Stimulated activated CD4-positive, alpha-beta T cell treated with anti-CD3 and anti-CD28 coated beads, TNF-alpha, amount 100 ng/mL, for 48 hours (primary cell): ENCODE measurements around the gene LAYN.

ENCODE experiments used
- DNase-seq, 3 donors: peaks; one replicate each; pipeline ENCODE4 v3.0.0-alpha.2; 2020; ENCODE audit warnings: low read depth in 3 of 3

Gene LAYN

GRCh38 chr11:111562692-111563389 lies 22.3 kb downstream of the LAYN start:
- DNase-seq = no peak

GRCh38 chr11:111565114-111565720 lies 24.7 kb downstream of the LAYN start:
- DNase-seq = peak; percentile 34 to 55 (median 42)

DNA sequence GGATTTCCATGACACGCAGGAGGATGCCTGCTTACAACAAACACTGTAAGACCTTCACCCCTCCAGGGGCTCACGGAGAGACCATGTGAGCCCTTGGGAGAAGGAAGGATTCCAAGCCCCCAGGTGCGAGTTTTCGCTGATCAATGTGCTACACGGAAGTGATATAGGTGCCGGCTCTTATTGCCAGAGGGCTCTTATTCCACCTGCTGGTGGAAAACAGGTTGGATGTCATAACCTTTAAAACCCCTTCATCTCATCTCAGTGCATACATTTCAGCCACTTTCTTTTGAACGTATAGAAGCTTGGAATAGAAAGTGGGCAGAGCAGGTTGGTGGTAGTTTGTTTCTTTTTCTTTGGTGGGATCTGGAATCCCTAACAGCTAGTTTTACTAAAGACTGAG lies 25.8 kb downstream of the LAYN start:
- DNase-seq = no peak

- DNase-seq = no peak
Measured at GRCh38 chr11:111569476-111569875, 29.0 kb downstream of the LAYN start.

DNA sequence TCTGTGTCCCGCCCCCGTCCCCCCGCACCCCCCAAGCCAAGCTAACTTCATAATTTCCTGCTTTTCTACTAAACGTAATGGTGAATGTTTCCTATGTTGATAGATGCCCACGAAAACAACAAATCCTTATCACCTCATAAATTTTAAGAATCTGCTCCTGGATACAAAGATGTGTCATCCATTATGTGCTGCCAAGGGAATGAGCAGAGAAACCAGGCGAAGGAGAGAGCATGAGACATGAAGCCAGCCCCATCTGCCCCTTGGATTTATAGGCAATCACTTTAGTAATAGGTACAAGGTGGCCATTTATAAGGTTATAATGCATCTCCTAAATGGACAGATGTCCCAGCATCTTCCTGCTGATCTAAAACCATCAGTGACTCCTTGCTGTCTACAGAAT lies 30.3 kb downstream of the LAYN start:
- DNase-seq = no peak

- no peak for DNase-seq
Measured at GRCh38 chr11:111571829-111572501, 31.4 kb downstream of the LAYN start.

- DNase-seq = no peak
Measured at GRCh38 chr11:111572581-111572980, 32.1 kb downstream of the LAYN start.

- no peak for DNase-seq
Measured at GRCh38 chr11:111573821-111574249, 33.3 kb downstream of the LAYN start.

DNA sequence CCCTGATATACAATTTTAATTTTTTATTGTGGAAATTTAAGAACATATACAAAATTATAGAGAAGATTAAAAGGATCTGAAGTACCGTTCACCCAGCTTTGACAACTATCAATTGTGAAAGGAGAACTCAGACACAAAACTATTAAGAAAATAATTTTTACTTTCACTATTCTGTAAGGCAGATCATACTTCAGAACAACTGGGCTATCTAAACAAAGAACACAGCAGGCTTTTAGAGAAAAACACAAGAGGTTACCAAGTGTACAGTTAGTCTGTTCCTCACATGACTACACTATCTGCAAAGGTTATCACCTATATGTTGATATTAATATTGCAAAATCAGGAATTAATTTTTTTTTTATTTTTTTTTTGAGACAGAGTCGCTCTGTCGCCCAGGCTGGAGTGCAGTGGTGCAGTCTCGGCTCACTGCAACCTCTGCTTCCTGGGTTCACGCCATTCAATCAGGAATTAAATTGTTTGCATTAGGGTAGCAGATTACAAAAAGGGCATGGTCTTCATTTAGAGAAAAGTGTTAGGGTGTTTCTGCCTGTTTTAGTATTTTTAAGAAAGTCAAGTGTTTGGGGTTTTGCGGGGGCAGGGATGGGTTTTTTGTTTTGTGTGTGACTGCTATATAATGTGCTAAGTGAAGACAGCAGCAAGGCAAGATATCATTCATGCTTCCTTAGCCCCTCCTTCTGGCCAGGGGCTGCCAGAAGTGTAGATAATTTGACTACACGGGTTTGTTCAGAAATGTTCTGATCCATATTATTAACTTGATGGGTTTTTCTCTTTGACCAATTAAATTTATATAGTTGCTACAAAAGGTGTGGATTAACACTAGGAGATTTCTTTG lies 34.1 kb downstream of the LAYN start:
- DNase-seq = no peak

GRCh38 chr11:111575740-111576139 lies 35.2 kb downstream of the LAYN start:
- DNase-seq = no peak

- no peak for DNase-seq
Measured at GRCh38 chr11:111577821-111578220, 37.3 kb downstream of the LAYN start.

GRCh38 chr11:111581341-111581740 lies 40.8 kb downstream of the LAYN start:
- no peak for DNase-seq

DNA sequence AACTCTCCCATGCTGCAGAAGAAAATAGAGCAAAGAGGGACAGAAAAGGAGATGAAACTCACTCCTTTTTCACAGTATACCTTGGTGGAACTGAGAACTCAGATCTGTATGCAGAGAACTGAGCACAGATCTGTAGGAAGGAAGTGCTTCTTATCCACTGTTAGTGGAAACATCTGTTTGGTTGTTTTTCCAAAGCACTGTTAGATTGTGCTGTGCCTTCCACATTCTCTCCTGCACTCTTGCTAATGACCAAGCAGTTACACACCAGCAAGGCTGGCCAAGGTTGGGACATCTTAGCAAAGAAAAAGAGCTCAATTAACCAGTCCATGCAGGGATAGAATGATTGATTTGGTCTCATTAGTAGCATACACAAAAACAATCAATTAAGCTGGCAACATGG lies 41.6 kb downstream of the LAYN start:
- DNase-seq = no peak

- DNase-seq = no peak
Measured at GRCh38 chr11:111582881-111583280, 42.4 kb downstream of the LAYN start.

GRCh38 chr11:111585371-111585770 lies 44.9 kb downstream of the LAYN start:
- DNase-seq = no peak

DNA sequence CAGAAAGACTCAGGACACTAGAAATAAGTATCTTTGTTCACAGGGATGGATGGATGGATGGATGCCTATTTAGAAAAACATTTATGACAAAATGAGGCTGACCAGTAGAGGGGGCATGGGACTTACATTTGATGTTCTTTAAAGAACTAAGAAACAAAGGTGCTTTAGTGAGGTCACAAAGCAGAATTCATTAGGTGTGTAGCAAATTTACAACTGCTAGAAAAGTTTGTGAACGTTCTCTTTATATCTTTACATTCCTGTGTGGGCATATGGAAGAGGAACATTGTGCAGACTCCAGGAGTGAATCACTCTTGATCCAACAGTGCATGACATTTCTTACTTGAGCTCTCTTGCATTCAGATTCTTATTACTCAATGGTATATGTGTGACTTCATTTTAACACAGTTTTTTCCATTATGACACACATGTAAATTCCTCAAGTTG lies 45.9 kb downstream of the LAYN start:
- DNase-seq = no peak

GRCh38 chr11:111589114-111589513 lies 48.6 kb downstream of the LAYN start:
- no peak for DNase-seq

- DNase-seq = no peak
Measured at GRCh38 chr11:111589886-111590499, 49.5 kb downstream of the LAYN start.

- DNase-seq = no peak
Measured at GRCh38 chr11:111591187-111591960, 50.9 kb downstream of the LAYN start.

GRCh38 chr11:111592491-111592890 lies 52.0 kb downstream of the LAYN start:
- DNase-seq = no peak

DNA sequence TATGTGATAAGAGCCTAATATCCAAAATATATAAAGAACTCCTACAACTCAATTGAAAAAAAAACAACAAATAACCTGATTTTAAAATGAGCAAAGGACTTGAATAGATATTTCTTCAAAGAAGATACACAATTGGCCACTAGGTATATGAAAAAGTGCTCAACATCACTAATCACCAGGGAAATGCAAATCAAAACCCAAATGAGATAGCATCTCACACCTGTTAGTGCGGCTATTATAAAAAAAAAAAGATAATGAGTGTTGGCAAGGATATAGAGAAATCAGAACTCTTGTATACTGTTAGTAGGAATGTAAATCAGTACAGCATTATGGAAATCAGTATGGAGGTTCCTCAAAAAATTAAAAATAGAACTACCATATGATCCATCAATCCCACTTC lies 55.8 kb downstream of the LAYN start:
- DNase-seq = no peak
